Measurements from ENCODE around the gene CLCA2. TPM values are rescaled to one million over a fixed set of nuclear protein-coding genes. Genes with fewer than 3 reads are reported as not detected.

CLCA2 gene
- total and polyA plus RNA-seq, 2 experiments from 2014 or later, result not detected

- TF ChIP-seq REST (IDR thresholded peaks at IDR 0.05; ENCODE audit: unreplicated experiment) (no peak), EZH2 (IDR thresholded peaks at IDR 0.05; ENCODE audit: low read depth, unreplicated experiment) (no peak), ZNF462 (CRISPR knock-in tag; IDR thresholded peaks at IDR 0.05) (no peak)
These were observed 63.8 kb downstream of the CLCA2 start (continued) for GRCh38 chr1:86487811-86488141.

GRCh38 chr1:86489242-86489878 is 65.4 kb downstream of the CLCA2 start:
- no peak overlapping the region for H3K4me2 ChIP-seq
- no peak for DNase-seq (ENCODE audit: low spot score)
- no peaks in the 10 kb centered on the region for H3K27me3 Mint-ChIP-seq (ENCODE audit: insufficient read depth, low read depth, poor library complexity)
- no peaks in the 10 kb centered on the region; the same call in 2 of the 3 replicates for H3K4me1 Mint-ChIP-seq
- H4K20me1 ChIP-seq (replicated peaks; ENCODE audit: insufficient read depth), result no peaks in the 10 kb centered on the region
- ATAC-seq, result no peak
- no peak overlapping the region for H2AFZ ChIP-seq
- H3K27me3 ChIP-seq (ENCODE audit: insufficient read depth), result no peaks in the 10 kb centered on the region
- H3K4me3 ChIP-seq, result no peak overlapping the region
- H3K27ac Mint-ChIP-seq, result no peak overlapping the region
- no peaks in the 10 kb centered on the region for H3K36me3 Mint-ChIP-seq (ENCODE audit: low read depth)
- H3K9me3 Mint-ChIP-seq, result no peaks in the 10 kb centered on the region
- H3K4me1 ChIP-seq (ENCODE audit: insufficient read depth), result no peaks in the 10 kb centered on the region
- H3F3A ChIP-seq (replicated peaks; ENCODE audit: low read depth), result no peaks in the 10 kb centered on the region
- no peaks in the 10 kb centered on the region for H3K36me3 ChIP-seq (ENCODE audit: insufficient read depth)
- no peak overlapping the region for H3K4me3 Mint-ChIP-seq
- no peaks in the 10 kb centered on the region for H3K79me2 ChIP-seq (replicated peaks; ENCODE audit: insufficient read depth)
- H3K9me2 ChIP-seq (ENCODE audit: insufficient read depth), result peaks cover 4% of the 10 kb centered on the region; the same call in 1 of the 2 replicates
- H3K27ac ChIP-seq (ENCODE audit: low read depth), result no peak overlapping the region
- no peak for TF ChIP-seq EZH2phosphoT487 (IDR thresholded peaks at IDR 0.05; ENCODE audit: unreplicated experiment)
- TF ChIP-seq REST (IDR thresholded peaks at IDR 0.05; ENCODE audit: unreplicated experiment), result no peak
- TF ChIP-seq ZNF331 (CRISPR knock-in tag; IDR thresholded peaks at IDR 0.05; ENCODE audit: low read depth), result no peak
- no peak for TF ChIP-seq ZNF114 (CRISPR knock-in tag; IDR thresholded peaks at IDR 0.05)

All from GM23338 (cell line).